Sigmoid colon (tissue), 4 donors: ENCODE measurements around the gene PRKCA.

Source experiments
- CTCF ChIP-seq, 4 experiments: fragments of 450-650 bp in 3 of 4; fragments of 200-600 bp in 1 of 4; IDR thresholded peaks; one replicate each; pipeline ENCODE4 v1.5.1; 2016 to 2019; ENCODE audit warnings: antibody characterized with exemption in 4 of 4, mild to moderate bottlenecking in 3 of 4, moderate library complexity in 2 of 4
- EP300 ChIP-seq, 4 donors: sonication (generic); formaldehyde crosslinking; IDR thresholded peaks; one replicate each; pipeline ENCODE4 v1.6.1; 2017; ENCODE audit warnings: antibody characterized with exemption in 4 of 4
- POLR2AphosphoS5 ChIP-seq, 4 donors: sonication (generic); formaldehyde crosslinking; IDR thresholded peaks; one replicate each; pipeline ENCODE4 v1.6.1; 2017; ENCODE audit warnings: antibody characterized with exemption in 4 of 4

GRCh38 chr17:66392783-66393437, 90.5 kb downstream of the PRKCA start:
- TF ChIP-seq POLR2AphosphoS5 (IDR thresholded peaks at IDR 0.05) (no peak), CTCF (IDR thresholded peaks at IDR 0.05) (no peak), EP300 (IDR thresholded peaks at IDR 0.05) (no peak)
